ENCODE data around the gene NKX2-4.

Gene NKX2-4

DNA sequence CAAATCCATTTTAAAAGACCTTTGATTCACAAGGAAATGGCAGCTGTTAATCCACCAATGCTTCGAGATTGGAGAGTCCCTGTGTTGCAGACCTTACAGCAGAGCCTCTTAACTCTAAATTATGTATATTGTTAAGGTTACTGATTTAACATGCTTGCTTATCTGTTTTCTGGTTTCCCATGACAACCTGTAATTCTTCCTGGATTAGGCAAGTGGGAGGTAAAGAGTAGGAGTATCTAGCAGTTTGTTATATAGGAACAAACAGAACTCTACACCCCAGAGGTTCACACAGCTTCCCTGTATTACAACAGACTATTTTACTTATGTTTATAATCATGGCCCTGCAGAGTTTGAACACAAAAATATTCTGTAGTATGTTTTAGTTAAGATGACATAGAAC is 39.5 kb downstream of the NKX2-4 start:
- DNase-seq = no peak

- DNase-seq = no peak
Observed at GRCh38 chr20:21356386-21356785, 40.9 kb downstream of the NKX2-4 start.

- DNase-seq = no peak
Observed at GRCh38 chr20:21355981-21356380, 41.3 kb downstream of the NKX2-4 start.

GRCh38 chr20:21353236-21353635 is 44.1 kb downstream of the NKX2-4 start:
- no peak for DNase-seq

- no peak for DNase-seq
Observed at GRCh38 chr20:21352703-21353102, 44.6 kb downstream of the NKX2-4 start.

All from NCI-H1436 treated with DMSO at 0.1 percent for 48 hours (cell line).